ENCODE measurements around the gene MOB2. TPM values are rescaled to one million over a fixed set of nuclear protein-coding genes. Genes with fewer than 3 reads are reported as not detected.
A peak's percentile ranks its signal among the peaks of the same experiment; 100 is the strongest.

MOB2 gene
- total RNA-seq, 4 donors from 2014 or later = 21.1 to 71.5 (median 48.3) TPM

GRCh38 chr11:1487851-1488574 lies 1.4 kb upstream of the MOB2 start:
- in situ Hi-C loops (cut with MboI; ENCODE audit: low sequenced_read_pairs in 4 of 4) (no loop called here), intact Hi-C loops (cut with DNase I; ENCODE audit: low total_unique reads) (no loop called here)
- Histone ChIP-seq H3K4me3 (no peak overlapping the region), H3K9me3 (no peaks in the 10 kb centered on the region), H3K27me3 (no peaks in the 10 kb centered on the region), H3K4me1 (peaks cover 51 to 71% of the 10 kb centered on the region in 2 donors), H3K36me3 (no peaks in the 10 kb centered on the region), H3K27ac (no peak overlapping the region)
- TF ChIP-seq POLR2A (IDR thresholded peaks at IDR 0.05) = no peak
- TF ChIP-seq, protein P1, sequence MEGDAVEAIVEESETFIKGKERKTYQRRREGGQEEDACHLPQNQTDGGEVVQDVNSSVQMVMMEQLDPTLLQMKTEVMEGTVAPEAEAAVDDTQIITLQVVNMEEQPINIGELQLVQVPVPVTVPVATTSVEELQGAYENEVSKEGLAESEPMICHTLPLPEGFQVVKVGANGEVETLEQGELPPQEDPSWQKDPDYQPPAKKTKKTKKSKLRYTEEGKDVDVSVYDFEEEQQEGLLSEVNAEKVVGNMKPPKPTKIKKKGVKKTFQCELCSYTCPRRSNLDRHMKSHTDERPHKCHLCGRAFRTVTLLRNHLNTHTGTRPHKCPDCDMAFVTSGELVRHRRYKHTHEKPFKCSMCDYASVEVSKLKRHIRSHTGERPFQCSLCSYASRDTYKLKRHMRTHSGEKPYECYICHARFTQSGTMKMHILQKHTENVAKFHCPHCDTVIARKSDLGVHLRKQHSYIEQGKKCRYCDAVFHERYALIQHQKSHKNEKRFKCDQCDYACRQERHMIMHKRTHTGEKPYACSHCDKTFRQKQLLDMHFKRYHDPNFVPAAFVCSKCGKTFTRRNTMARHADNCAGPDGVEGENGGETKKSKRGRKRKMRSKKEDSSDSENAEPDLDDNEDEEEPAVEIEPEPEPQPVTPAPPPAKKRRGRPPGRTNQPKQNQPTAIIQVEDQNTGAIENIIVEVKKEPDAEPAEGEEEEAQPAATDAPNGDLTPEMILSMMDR (IDR thresholded peaks at IDR 0.05 in 4 of 5, conservative IDR thresholded peaks at IDR 0.05 in 1 of 5) = no peak
- ATAC-seq = no peak
- DNase-seq = peak in 1 of 2 donors; percentile 9

- Histone ChIP-seq H3K4me1 (peaks cover 58 to 77% of the 10 kb centered on the region in 2 donors), H3K4me3 (no peak overlapping the region), H3K27me3 (no peaks in the 10 kb centered on the region), H3K27ac (no peak overlapping the region), H3K9me3 (no peaks in the 10 kb centered on the region), H3K36me3 (no peaks in the 10 kb centered on the region)
- DNase-seq (peak in 1 of 2 donors; percentile 5), ATAC-seq (no peak)
- TF ChIP-seq POLR2A (IDR thresholded peaks at IDR 0.05) = no peak
- TF ChIP-seq, protein P1 (IDR thresholded peaks at IDR 0.05 in 4 of 5, conservative IDR thresholded peaks at IDR 0.05 in 1 of 5) = no peak
- in situ Hi-C loops (cut with MboI; ENCODE audit: low sequenced_read_pairs in 4 of 4) (no loop called here), intact Hi-C loops (cut with DNase I; ENCODE audit: low total_unique reads) (no loop called here)
Observed at GRCh38 chr11:1487091-1487850, 692 bp upstream of the MOB2 start.

- no peaks in the 10 kb centered on the region for H3K27me3 ChIP-seq
- in situ Hi-C loops (cut with MboI; ENCODE audit: low sequenced_read_pairs in 4 of 4) = no loop called here
- H3K4me3 ChIP-seq = peak overlapping the region in 2 of 4 donors; percentile 19 to 21
- H3K27ac ChIP-seq = peak overlapping the region in 2 of 4 donors; percentile 35 to 55
- no peaks in the 10 kb centered on the region for H3K9me3 ChIP-seq
- TF ChIP-seq POLR2A (IDR thresholded peaks at IDR 0.05) = no peak
- TF ChIP-seq, protein P1 (IDR thresholded peaks at IDR 0.05 in 4 of 5, conservative IDR thresholded peaks at IDR 0.05 in 1 of 5) = no peak
- H3K4me1 ChIP-seq = peaks cover 68 to 88% of the 10 kb centered on the region in 2 donors
- no peaks in the 10 kb centered on the region for H3K36me3 ChIP-seq
- DNase-seq (peak in 1 of 2 donors; percentile 7), ATAC-seq (no peak)
- intact Hi-C loops (cut with DNase I; ENCODE audit: low total_unique reads) = no loop called here
Observed at GRCh38 chr11:1485504-1485885, 1.1 kb downstream of the MOB2 start.

DNA sequence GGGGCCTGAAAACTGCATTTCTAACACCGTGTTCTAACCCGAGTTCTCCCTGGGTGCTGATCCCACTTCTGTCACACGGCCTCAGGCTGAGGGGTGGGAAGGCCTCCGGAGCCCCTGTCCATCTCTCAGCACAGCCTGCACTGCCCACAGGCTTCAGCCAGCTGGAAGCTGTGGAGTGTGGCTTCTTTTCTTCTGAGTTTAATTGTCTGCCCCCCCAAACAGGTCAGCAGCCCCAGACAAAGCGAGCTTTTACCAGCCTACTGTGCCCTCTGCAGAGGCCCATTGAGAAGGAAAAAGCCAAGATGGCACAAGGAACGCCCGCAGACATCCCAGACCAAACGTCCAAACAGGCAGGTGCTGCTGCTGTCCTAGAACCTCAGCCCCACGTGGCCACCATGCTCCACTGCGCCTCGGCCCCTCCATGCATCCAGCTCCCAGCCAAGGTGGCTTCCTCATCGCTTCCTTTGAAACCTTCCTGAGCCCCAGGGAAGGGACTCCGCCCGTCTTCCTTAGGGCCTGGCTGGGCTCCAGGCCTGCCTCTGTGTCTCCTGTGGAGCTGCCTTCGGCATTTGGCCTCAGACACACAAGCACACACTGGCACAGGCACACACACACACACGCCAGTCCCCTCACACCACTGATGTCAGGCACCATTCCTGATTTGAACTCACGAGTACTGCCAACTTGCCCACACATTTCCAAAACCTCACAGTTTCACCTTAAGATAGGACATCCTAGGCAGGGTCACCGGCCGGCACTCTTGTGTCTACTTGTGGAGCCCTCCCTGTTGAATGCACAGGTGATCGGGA lies 1.7 kb downstream of the MOB2 start:
- peaks cover 68 to 89% of the 10 kb centered on the region in 2 donors for H3K4me1 ChIP-seq
- DNase-seq (no peak), ATAC-seq (no peak)
- peaks cover 0 to 6% of the 10 kb centered on the region in 2 donors for H3K36me3 ChIP-seq
- in situ Hi-C loops (cut with MboI; ENCODE audit: low sequenced_read_pairs in 4 of 4) = no loop called here
- H3K4me3 ChIP-seq = no peak overlapping the region
- peak overlapping the region in 2 of 4 donors; percentile 55 to 66 for H3K27ac ChIP-seq
- H3K9me3 ChIP-seq = no peaks in the 10 kb centered on the region
- no peaks in the 10 kb centered on the region for H3K27me3 ChIP-seq
- intact Hi-C loops (cut with DNase I; ENCODE audit: low total_unique reads) = no loop called here
- TF ChIP-seq, protein P1 (IDR thresholded peaks at IDR 0.05 in 4 of 5, conservative IDR thresholded peaks at IDR 0.05 in 1 of 5) = no peak
- TF ChIP-seq POLR2A (IDR thresholded peaks at IDR 0.05) = no peak

Data from gastrocnemius medialis (tissue), 4 donors.